Measurements from ENCODE around the gene SLCO3A1. TPM values are rescaled to one million over a fixed set of nuclear protein-coding genes. Genes with fewer than 3 reads are reported as not detected.

Gene SLCO3A1
- total and polyA plus RNA-seq, 2 experiments from 2014 or later = 35.5 to 71.9 TPM

DNA sequence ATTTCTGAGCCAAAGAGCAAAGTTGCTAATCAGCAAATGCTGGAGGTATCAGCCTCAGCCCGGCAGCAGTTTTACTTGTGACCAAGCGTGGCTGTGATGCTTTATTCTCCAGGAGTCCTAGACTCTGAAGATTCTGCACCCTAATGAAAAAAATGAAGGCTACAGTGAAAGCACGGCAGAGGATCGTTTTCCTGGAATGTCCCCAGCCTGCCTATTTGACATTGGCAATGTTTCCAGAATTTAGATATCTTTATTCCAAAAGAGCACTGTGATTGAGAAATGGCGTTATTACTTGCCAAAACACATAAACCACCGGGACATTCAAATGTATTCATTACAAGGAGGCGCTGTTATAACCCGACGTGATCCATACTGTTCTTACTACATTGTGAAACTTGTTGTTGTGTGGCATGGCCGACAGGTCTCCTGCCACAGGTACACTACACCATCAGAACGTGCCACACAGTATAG is 263.8 kb downstream of the SLCO3A1 start:
- H3K36me3 ChIP-seq = peaks cover 7% of the 10 kb centered on the region
- no peaks in the 10 kb centered on the region for H3K9me3 ChIP-seq (ENCODE audit: low read depth)
- no peaks in the 10 kb centered on the region for H3K4me1 ChIP-seq (ENCODE audit: low read depth)
- DNase-seq (ENCODE audit: low read depth in 1 of 2, low spot score in 1 of 2) = peak in 1 of 2 donors; percentile 79
- TF ChIP-seq CTCF (IDR thresholded peaks at IDR 0.05; ENCODE audit: low read depth, low read length) = no peak
- H3K27me3 ChIP-seq = no peaks in the 10 kb centered on the region
- no peak overlapping the region for H3K4me3 ChIP-seq
- no peak overlapping the region for H3K27ac ChIP-seq

DNA sequence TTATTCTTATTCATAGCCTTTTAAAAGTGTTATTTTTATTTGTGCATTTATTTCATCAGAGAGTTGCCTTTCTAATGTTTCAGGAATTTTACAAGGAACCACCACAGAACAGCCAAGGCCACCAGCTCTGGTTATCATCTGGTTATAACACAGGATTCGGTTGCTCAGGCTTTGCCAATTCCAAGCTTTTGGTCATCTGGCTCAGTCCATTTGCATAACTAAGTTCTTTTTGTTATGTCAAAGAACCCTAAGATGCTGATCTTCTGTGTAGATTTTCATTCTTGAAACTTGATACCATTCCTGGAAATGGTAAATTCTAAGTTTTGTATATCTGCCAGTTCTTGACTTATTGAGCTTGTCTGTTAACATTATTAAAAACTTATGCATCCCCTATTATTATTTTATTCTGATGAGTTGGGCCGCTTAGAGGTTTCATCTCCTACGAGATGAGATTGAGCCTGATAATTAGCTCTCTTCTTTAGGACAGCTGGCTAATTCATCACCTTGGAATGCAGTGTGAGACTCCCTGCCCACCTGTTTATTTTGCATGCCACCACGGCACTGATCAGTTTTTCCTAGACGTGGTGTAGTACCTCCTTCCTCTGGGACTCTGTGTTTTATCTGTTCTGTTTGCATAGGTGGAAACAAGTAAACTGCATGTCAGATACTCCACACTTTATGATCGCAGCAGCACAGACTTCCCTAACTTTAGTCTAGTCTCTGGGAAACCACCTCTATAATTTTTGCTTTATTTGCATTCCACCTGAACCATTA is 264.8 kb downstream of the SLCO3A1 start:
- Histone ChIP-seq H3K9me3 (ENCODE audit: low read depth) (no peaks in the 10 kb centered on the region), H3K4me1 (ENCODE audit: low read depth) (no peaks in the 10 kb centered on the region), H3K27me3 (no peaks in the 10 kb centered on the region), H3K36me3 (peaks cover 7% of the 10 kb centered on the region), H3K4me3 (no peak overlapping the region), H3K27ac (no peak overlapping the region)
- DNase-seq (ENCODE audit: low read depth in 1 of 2, low spot score in 1 of 2) = peak in 1 of 2 donors; percentile 11
- TF ChIP-seq CTCF (IDR thresholded peaks at IDR 0.05; ENCODE audit: low read depth, low read length) = no peak

DNA sequence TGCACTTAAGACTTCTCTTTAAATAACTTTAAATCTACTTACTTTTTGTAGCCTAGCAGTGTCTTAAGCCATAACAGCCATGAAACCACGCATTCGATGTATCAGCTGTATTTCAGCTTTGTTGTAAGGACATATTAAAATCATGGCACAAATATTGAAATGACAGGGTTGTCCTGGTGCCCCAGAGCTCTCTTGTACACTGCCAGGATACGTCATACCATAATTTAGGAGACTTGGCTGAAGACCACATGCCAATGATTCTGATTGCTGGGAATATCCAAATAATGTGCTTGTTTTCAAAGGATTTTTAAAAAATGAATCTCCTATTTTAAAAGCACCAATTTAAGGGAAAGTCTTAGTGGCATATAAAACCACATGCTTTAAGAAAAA is 265.4 kb downstream of the SLCO3A1 start:
- H3K27ac ChIP-seq = no peak overlapping the region
- no peaks in the 10 kb centered on the region for H3K4me1 ChIP-seq (ENCODE audit: low read depth)
- no peaks in the 10 kb centered on the region for H3K27me3 ChIP-seq
- no peak for TF ChIP-seq CTCF (IDR thresholded peaks at IDR 0.05; ENCODE audit: low read depth, low read length)
- no peaks in the 10 kb centered on the region for H3K9me3 ChIP-seq (ENCODE audit: low read depth)
- H3K4me3 ChIP-seq = no peak overlapping the region
- no peak for DNase-seq (ENCODE audit: low read depth in 1 of 2, low spot score in 1 of 2)
- H3K36me3 ChIP-seq = peaks cover 7% of the 10 kb centered on the region

- peaks cover 7% of the 10 kb centered on the region for H3K36me3 ChIP-seq
- H3K9me3 ChIP-seq (ENCODE audit: low read depth) = no peaks in the 10 kb centered on the region
- no peak overlapping the region for H3K27ac ChIP-seq
- H3K4me1 ChIP-seq (ENCODE audit: low read depth) = no peaks in the 10 kb centered on the region
- no peaks in the 10 kb centered on the region for H3K27me3 ChIP-seq
- peak in 1 of 2 donors; percentile 11 for DNase-seq (ENCODE audit: low read depth in 1 of 2, low spot score in 1 of 2)
- no peak overlapping the region for H3K4me3 ChIP-seq
- TF ChIP-seq CTCF (IDR thresholded peaks at IDR 0.05; ENCODE audit: low read depth, low read length) = no peak
These were observed 266.7 kb downstream of the SLCO3A1 start for GRCh38 chr15:92120094-92120795.

DNA sequence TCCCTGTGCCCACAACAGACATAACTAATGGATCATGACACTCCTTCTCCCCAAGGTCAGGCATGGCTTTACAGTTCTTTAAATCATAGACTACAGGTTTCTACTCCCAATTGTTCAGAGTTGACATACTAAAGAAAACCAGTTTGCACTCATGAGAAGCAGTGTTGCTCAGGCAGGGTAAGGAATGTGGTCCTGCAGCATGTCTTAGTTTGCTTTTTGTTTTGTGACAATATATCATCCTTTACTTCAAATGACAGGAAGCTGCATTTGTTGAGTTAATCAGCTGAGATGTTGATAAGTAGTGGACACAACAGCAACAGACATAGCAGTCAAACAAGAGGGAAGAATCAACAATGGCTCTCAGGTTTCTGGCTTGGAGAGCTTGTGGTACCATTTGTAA is 267.5 kb downstream of the SLCO3A1 start:
- no peaks in the 10 kb centered on the region for H3K9me3 ChIP-seq (ENCODE audit: low read depth)
- no peak overlapping the region for H3K4me3 ChIP-seq
- H3K36me3 ChIP-seq = peaks cover 7% of the 10 kb centered on the region
- no peaks in the 10 kb centered on the region for H3K4me1 ChIP-seq (ENCODE audit: low read depth)
- TF ChIP-seq CTCF (IDR thresholded peaks at IDR 0.05; ENCODE audit: low read depth, low read length) = no peak
- no peak overlapping the region for H3K27ac ChIP-seq
- no peak for DNase-seq (ENCODE audit: low read depth in 1 of 2, low spot score in 1 of 2)
- no peaks in the 10 kb centered on the region for H3K27me3 ChIP-seq
